Suprapubic skin (tissue), 4 donors: ENCODE results near the gene CAPZA3.

Experiments
- CTCF ChIP-seq, 2 donors: fragments of 200-600 bp in 1 of 2; fragments of 450-650 bp in 1 of 2; sonication (generic) in 1 of 2; IDR thresholded peaks; one replicate each; pipeline ENCODE4 v1.5.1; 2016 to 2019; ENCODE audit warnings: antibody characterized with exemption in 2 of 2, mild to moderate bottlenecking in 1 of 2, moderate library complexity in 1 of 2
- POLR2A ChIP-seq, 2 donors: fragments of 450-650 bp; IDR thresholded peaks; one replicate each; pipeline ENCODE4 v1.6.1; 2017; ENCODE audit warnings: antibody characterized with exemption in 2 of 2, mild to moderate bottlenecking in 2 of 2, moderate library complexity in 2 of 2
- POLR2AphosphoS5 ChIP-seq, 3 donors: sonication (generic); formaldehyde crosslinking; IDR thresholded peaks; one replicate each; pipeline ENCODE4 v1.6.1; 2017; ENCODE audit warnings: antibody characterized with exemption in 3 of 3

- TF ChIP-seq CTCF (IDR thresholded peaks at IDR 0.05), result no peak
- TF ChIP-seq POLR2AphosphoS5 (IDR thresholded peaks at IDR 0.05), result no peak
- TF ChIP-seq POLR2A (IDR thresholded peaks at IDR 0.05), result no peak
Observed at GRCh38 chr12:18782827-18783226, 44.9 kb downstream of the CAPZA3 start.
